GM12878 (cell line): ENCODE results near the gene SERBP1. TPM values are rescaled to one million over a fixed set of nuclear protein-coding genes. Genes with fewer than 3 reads are reported as not detected.

Source experiments
- ATAC-seq: fragments of 200-7000 bp; cut with Tn5 transposase; 3 replicates; pipeline ENCODE4 v1.9.1; 2020; ENCODE audit warnings: mild to moderate bottlenecking, moderate library complexity
- BruUV-seq: library from RNA; stranded (reverse); fragments of 400-500 nt; replicated peaks from 2 replicates; lab custom pipeline; 2021; lab: Mats Ljungman, UMichigan
- CTCF ChIA-PET: fragments of 300-600 bp; sonication (Branson Sonifier 250); formaldehyde crosslinking; extraction: SDS; loops from one replicate; lab custom pipeline; 2021; ENCODE audit warnings: inconsistent platforms; lab: Yijun Ruan, JAX
- POLR2A ChIA-PET: fragments of 350-600 bp; formaldehyde crosslinking; extraction: SDS; loops from one replicate; lab custom pipeline; 2021; ENCODE audit warnings: inconsistent platforms; lab: Charles Lee
- RAD21 ChIA-PET: fragments of 300-600 bp; sonication (Branson Sonifier 250); formaldehyde crosslinking; loops from one replicate; lab custom pipeline; 2023; ENCODE audit warnings: antibody characterized with exemption; ENCODE audit not compliant: unreplicated experiment; lab: Charles Lee
- SMC1A ChIA-PET: fragments of 300-600 bp; sonication (Branson Sonifier 250); formaldehyde crosslinking; loops from one replicate; lab custom pipeline; 2023; ENCODE audit not compliant: unreplicated experiment, uncharacterized antibody; lab: Charles Lee
- DNase-seq: peaks from one replicate; pipeline ENCODE4 v3.0.0-alpha.2; 2011; ENCODE audit warnings: low read depth, low spot score
- FAIRE-seq: peaks from 3 replicates; lab custom pipeline; 2011; peaks lifted over from hg19 to GRCh38; lab: Jason Lieb, UNC
- H2AFZ ChIP-seq: 2 replicates; pipeline ENCODE4 v1.6.0; 2011; ENCODE audit warnings: low read depth, low read length, control low read depth; ENCODE audit not compliant: control insufficient read depth
- H3K27ac ChIP-seq: 2 replicates; pipeline ENCODE4 v1.5.1; 2011; ENCODE audit warnings: control low read depth; ENCODE audit not compliant: control insufficient read depth, insufficient read depth
- H3K27me3 ChIP-seq, 2 experiments: replicated peaks in 1 of 2; 2 replicates each; pipeline versions ENCODE4 v1.6.0 to v1.6.1; 2011; ENCODE audit warnings: low read length in 1 of 2; ENCODE audit not compliant: control insufficient read depth in 2 of 2, insufficient read depth in 2 of 2
- H3K36me3 ChIP-seq, 2 experiments: 2 replicates each; pipeline ENCODE4 v1.5.1; 2011; ENCODE audit warnings: low read length in 1 of 2; ENCODE audit not compliant: control insufficient read depth in 2 of 2, insufficient read depth in 2 of 2
- H3K4me1 ChIP-seq: 2 replicates; pipeline ENCODE4 v1.6.1; 2011; ENCODE audit warnings: mild to moderate bottlenecking, low read length, moderate library complexity, mixed read lengths; ENCODE audit not compliant: control insufficient read depth, insufficient read depth
- H3K4me2 ChIP-seq: 2 replicates; pipeline ENCODE4 v1.6.0; 2011; ENCODE audit warnings: control low read depth; ENCODE audit not compliant: control insufficient read depth, insufficient read depth
- H3K4me3 ChIP-seq: fragments of 200-600 bp; sonication (generic); 2 replicates; pipeline ENCODE4 v1.5.1; 2016
- H3K79me2 ChIP-seq: 2 replicates; pipeline ENCODE4 v1.6.0; 2011; ENCODE audit warnings: low read length; ENCODE audit not compliant: control insufficient read depth, insufficient read depth
- H3K9ac ChIP-seq: 2 replicates; pipeline ENCODE4 v1.8.0; 2011; ENCODE audit warnings: low read length, control low read depth, mixed read lengths; ENCODE audit not compliant: control insufficient read depth, insufficient read depth
- H3K9me3 ChIP-seq: replicated peaks from 3 replicates; pipeline ENCODE4 v1.5.1; 2011; ENCODE audit warnings: mild to moderate bottlenecking, low read length; ENCODE audit not compliant: control insufficient read depth, insufficient read depth
- H4K20me1 ChIP-seq: 2 replicates; pipeline ENCODE4 v1.6.0; 2011; ENCODE audit not compliant: control insufficient read depth, insufficient read depth
- CREM ChIP-seq: IDR thresholded peaks from 2 replicates; pipeline ENCODE4 v1.6.1; 2014; ENCODE audit warnings: antibody characterized with exemption, low read depth
- JUND ChIP-seq: IDR thresholded peaks from 2 replicates; pipeline ENCODE4 v1.6.1; 2012; ENCODE audit warnings: low read depth, mild to moderate bottlenecking, low read length, improper control_type of control experiment, moderate library complexity
- NFXL1 ChIP-seq: fragments of 450-650 bp; IDR thresholded peaks from 2 replicates; pipeline ENCODE4 v1.6.1; 2017; ENCODE audit warnings: antibody characterized with exemption, mild to moderate bottlenecking, borderline replicate concordance
- NR2C1 ChIP-seq: fragments of 450-650 bp; IDR thresholded peaks from 2 replicates; pipeline ENCODE4 v1.6.1; 2017; ENCODE audit warnings: antibody characterized with exemption, mild to moderate bottlenecking, moderate library complexity
- NR2C2 ChIP-seq: IDR thresholded peaks from 2 replicates; pipeline ENCODE4 v1.6.1; 2011; ENCODE audit warnings: borderline replicate concordance, low read depth; ENCODE audit not compliant: control insufficient read depth, insufficient read length
- PML ChIP-seq: IDR thresholded peaks from 2 replicates; pipeline ENCODE4 v1.6.1; 2012; ENCODE audit warnings: low read length, inconsistent platforms
- POLR2A ChIP-seq: IDR thresholded peaks from 2 replicates; pipeline ENCODE4 v1.6.1; 2011; ENCODE audit warnings: low read depth, mild to moderate bottlenecking, low read length
- POLR2AphosphoS2 ChIP-seq: IDR thresholded peaks from 2 replicates; pipeline ENCODE4 v1.6.1; 2011; ENCODE audit warnings: low read depth, mild to moderate bottlenecking, low read length, improper control_type of control experiment, moderate library complexity
- RAD51 ChIP-seq: fragments of 450-650 bp; IDR thresholded peaks from 2 replicates; pipeline ENCODE4 v1.6.1; 2016; ENCODE audit warnings: moderate library complexity, mild to moderate bottlenecking, inconsistent platforms
- RB1 ChIP-seq: fragments of 450-650 bp; formaldehyde crosslinking; IDR thresholded peaks from 2 replicates; pipeline ENCODE4 v1.6.1; 2017; ENCODE audit warnings: mild to moderate bottlenecking, borderline replicate concordance
- RBBP5 ChIP-seq: fragments of 200-600 bp; sonication (generic); conservative IDR thresholded peaks from 2 replicates; pipeline ENCODE4 v1.6.1; 2016
- RELA ChIP-seq: fragments of 450-650 bp; IDR thresholded peaks from 2 replicates; pipeline ENCODE4 v1.8.0; 2014; ENCODE audit warnings: borderline replicate concordance; ENCODE audit not compliant: partially characterized antibody
- RUNX3 ChIP-seq: IDR thresholded peaks from 2 replicates; pipeline ENCODE4 v1.6.1; 2012; ENCODE audit warnings: low read length, inconsistent platforms
- SMAD1 ChIP-seq: fragments of 450-650 bp; IDR thresholded peaks from 2 replicates; pipeline ENCODE4 v1.6.1; 2018; ENCODE audit warnings: mild to moderate bottlenecking, low read depth; ENCODE audit not compliant: partially characterized antibody
- SRF ChIP-seq, 2 experiments: IDR thresholded peaks; 2 replicates each; pipeline ENCODE4 v1.6.1; 2011; ENCODE audit warnings: low read depth in 2 of 2, low read length in 2 of 2, mild to moderate bottlenecking in 1 of 2, moderate library complexity in 1 of 2
- WRNIP1 ChIP-seq: IDR thresholded peaks from 2 replicates; pipeline ENCODE4 v1.6.1; 2011; ENCODE audit warnings: low read depth, low read length, improper control_type of control experiment, borderline replicate concordance
- WGBS: methylation state at CpG from one replicate; pipeline ENCODE4 v1.1.6; 2016; ENCODE audit warnings: low lambda C conversion rate; ENCODE audit not compliant: insufficient replicate concordance, insufficient coverage; ENCODE audit errors: missing lambda C conversion rate; 5-methylcytosine and 5-hydroxymethylcytosine counted together
- in situ Hi-C: fragments of 300-500 bp; cut with MboI; formaldehyde crosslinking; loops from 9 replicates; pipeline ENCODE4 v1.14.3; 2018; ENCODE audit warnings: mixed read lengths
- intact Hi-C: fragments of 100-400 bp; cut with micrococcal nuclease; formaldehyde crosslinking; loops from one replicate; pipeline ENCODE4 v1.14.2; 2022; ENCODE audit not compliant: unreplicated experiment
- polyA plus RNA-seq, 11 experiments: library from polyadenylated mRNA; depleted of rRNA in 4 of 11; unstranded in 6 of 11; stranded (reverse) in 5 of 11; fragments of >200 nt; fragmentation: Nextera tagmentation in 4 of 11; fragmentation: Illumina TruSeq in 1 of 11; extraction: Ambion mirVana in 4 of 11; extraction: Trizol in 1 of 11; gene quantifications; 1 replicate in 1 of 11; 2 replicates in 10 of 11; pipeline versions ENCODE4 v1.2.1 to v1.2.3, GENCODE V29; 2011 to 2016; ENCODE audit warnings: inconsistent platforms in 2 of 11, missing spikeins in 2 of 11, low read depth in 1 of 11
- total RNA-seq, 4 experiments: library from RNA; depleted of rRNA in 3 of 4; stranded (reverse); fragments of >200 nt in 3 of 4; fragmentation: Illumina TruSeq in 1 of 4; extraction: Trizol in 1 of 4; gene quantifications; 2 replicates each; pipeline versions ENCODE4 v1.2.1 to v1.2.3, GENCODE V29; 2013 to 2021
- TF ChIP-seq, protein P1 (sequence below): IDR thresholded peaks from 2 replicates; pipeline ENCODE4 v1.6.1; 2011; ENCODE audit warnings: low read depth, mild to moderate bottlenecking, low read length, moderate library complexity, borderline replicate concordance; ENCODE audit errors: extremely low read depth
- TF ChIP-seq, protein P2 (sequence below), 3 experiments: IDR thresholded peaks in 2 of 3; conservative IDR thresholded peaks in 1 of 3; 2 replicates each; pipeline ENCODE4 v1.5.1; 2011; ENCODE audit warnings: low read depth in 3 of 3, low read length in 3 of 3, mild to moderate bottlenecking in 3 of 3, control low read depth in 2 of 3, moderate library complexity in 2 of 3, inconsistent platforms in 1 of 3, mixed read lengths in 1 of 3; ENCODE audit not compliant: control insufficient read depth in 2 of 3, insufficient read depth in 1 of 3; ENCODE audit errors: extremely low read depth in 1 of 3
- TF ChIP-seq, protein P3 (sequence below): IDR thresholded peaks from 2 replicates; pipeline ENCODE4 v1.6.1; 2012; ENCODE audit warnings: low read depth, low read length, improper control_type of control experiment

Gene SERBP1
- total and polyA plus RNA-seq, 10 of the 15 experiments (the other 5 are each of a cell fraction or from before 2014, with no cell fraction given), result 76.7 to 509 (median 384) TPM

DNA sequence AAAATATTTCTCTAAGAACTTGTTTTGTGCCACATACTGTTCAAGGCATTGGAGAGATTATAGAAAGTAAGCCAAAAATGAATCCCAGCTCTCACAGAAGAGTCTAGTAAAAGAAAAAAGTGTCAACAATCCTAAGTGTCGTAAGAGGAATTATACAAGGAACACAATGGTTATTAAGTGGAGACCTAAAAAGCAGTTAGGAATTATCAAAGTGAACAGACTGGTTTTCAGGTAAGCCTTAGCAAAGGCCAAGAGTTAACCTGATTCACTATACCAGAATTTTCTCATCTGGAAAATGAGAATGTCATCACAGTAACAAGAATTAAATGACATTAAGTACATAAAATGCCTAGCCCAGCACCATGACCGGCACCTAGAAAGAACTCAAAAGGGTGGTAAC lies 15.6 kb downstream of the SERBP1 start:
- TF ChIP-seq RELA (no peak), NR2C1 (no peak), POLR2AphosphoS2 (no peak), NR2C2 (no peak), RAD51 (no peak), NFXL1 (no peak), WRNIP1 (no peak), SMAD1 (no peak), RUNX3 (no peak), JUND (no peak), RB1 (no peak), RBBP5 (no peak), POLR2A (no peak), PML (no peak; the same call in 1 of the 2 replicates), SRF (IDR thresholded peaks at IDR 0.05; ENCODE audit: low read depth in 2 of 2, low read length in 2 of 2) (no peak), CREM (no peak)
- TF ChIP-seq, protein P1, sequence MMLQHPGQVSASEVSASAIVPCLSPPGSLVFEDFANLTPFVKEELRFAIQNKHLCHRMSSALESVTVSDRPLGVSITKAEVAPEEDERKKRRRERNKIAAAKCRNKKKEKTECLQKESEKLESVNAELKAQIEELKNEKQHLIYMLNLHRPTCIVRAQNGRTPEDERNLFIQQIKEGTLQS, result no peak
- TF ChIP-seq, protein P2, sequence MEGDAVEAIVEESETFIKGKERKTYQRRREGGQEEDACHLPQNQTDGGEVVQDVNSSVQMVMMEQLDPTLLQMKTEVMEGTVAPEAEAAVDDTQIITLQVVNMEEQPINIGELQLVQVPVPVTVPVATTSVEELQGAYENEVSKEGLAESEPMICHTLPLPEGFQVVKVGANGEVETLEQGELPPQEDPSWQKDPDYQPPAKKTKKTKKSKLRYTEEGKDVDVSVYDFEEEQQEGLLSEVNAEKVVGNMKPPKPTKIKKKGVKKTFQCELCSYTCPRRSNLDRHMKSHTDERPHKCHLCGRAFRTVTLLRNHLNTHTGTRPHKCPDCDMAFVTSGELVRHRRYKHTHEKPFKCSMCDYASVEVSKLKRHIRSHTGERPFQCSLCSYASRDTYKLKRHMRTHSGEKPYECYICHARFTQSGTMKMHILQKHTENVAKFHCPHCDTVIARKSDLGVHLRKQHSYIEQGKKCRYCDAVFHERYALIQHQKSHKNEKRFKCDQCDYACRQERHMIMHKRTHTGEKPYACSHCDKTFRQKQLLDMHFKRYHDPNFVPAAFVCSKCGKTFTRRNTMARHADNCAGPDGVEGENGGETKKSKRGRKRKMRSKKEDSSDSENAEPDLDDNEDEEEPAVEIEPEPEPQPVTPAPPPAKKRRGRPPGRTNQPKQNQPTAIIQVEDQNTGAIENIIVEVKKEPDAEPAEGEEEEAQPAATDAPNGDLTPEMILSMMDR (IDR thresholded peaks at IDR 0.05 in 2 of 3, conservative IDR thresholded peaks at IDR 0.05 in 1 of 3; ENCODE audit: control insufficient read depth in 2 of 3, extremely low read depth in 1 of 3, insufficient read depth in 1 of 3, low read depth in 3 of 3, low read length in 3 of 3), result no peak
- TF ChIP-seq, protein P3, sequence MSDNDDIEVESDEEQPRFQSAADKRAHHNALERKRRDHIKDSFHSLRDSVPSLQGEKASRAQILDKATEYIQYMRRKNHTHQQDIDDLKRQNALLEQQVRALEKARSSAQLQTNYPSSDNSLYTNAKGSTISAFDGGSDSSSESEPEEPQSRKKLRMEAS, result no peak
- RAD21 ChIA-PET, result no interaction called here
- no peak for FAIRE-seq

More for the DNA sequence above, 15.6 kb downstream of the SERBP1 start:
- Histone ChIP-seq H3K36me3 (peaks cover 10 to 50% of the 10 kb centered on the region in 2 experiments), H3K79me2 (peaks cover 40% of the 10 kb centered on the region), H3K9me3 (no peaks in the 10 kb centered on the region), H3K27ac (no peak overlapping the region), H2AFZ (no peak overlapping the region), H3K4me1 (peaks cover 11% of the 10 kb centered on the region), H3K4me3 (no peak overlapping the region), H3K9ac (no peak overlapping the region), H3K4me2 (no peak overlapping the region), H3K27me3 (no peaks in the 10 kb centered on the region), H4K20me1 (peaks cover 9% of the 10 kb centered on the region; the same call in 1 of the 2 replicates)
- POLR2A ChIA-PET, result no interaction called here
- SMC1A ChIA-PET, result interaction anchor here (1.1 kb wide), 1 partner anchor 328 kb away, joined by 3 read pairs; no protein-coding TSS in a partner anchor
- no peak for DNase-seq
- BruUV-seq, result no TSS peak
- WGBS, result 75% methylated on average over 2 of the region's 2 CpGs
- intact Hi-C loops (no loop called here), in situ Hi-C loops (no loop called here)
- ATAC-seq, result no peak
- CTCF ChIA-PET, result no interaction called here
